Urothelium cell line (cell line): ENCODE results near the gene STK32A.
A peak's percentile ranks its signal among the peaks of the same experiment; 100 is the strongest.

Experiments
- DNase-seq: peaks from one replicate; pipeline ENCODE4 v3.0.0; 2011; ENCODE audit warnings: low spot score, mixed read lengths
- FAIRE-seq: peaks from 2 replicates; lab custom pipeline; 2011; peaks lifted over from hg19 to GRCh38; lab: Jason Lieb, UNC

The STK32A gene

GRCh38 chr5:147248561-147248960 is 13.7 kb downstream of the STK32A start:
- DNase-seq (no peak), FAIRE-seq (no peak)

GRCh38 chr5:147259837-147260236 is 25.0 kb downstream of the STK32A start:
- FAIRE-seq, result no peak
- no peak for DNase-seq

DNA sequence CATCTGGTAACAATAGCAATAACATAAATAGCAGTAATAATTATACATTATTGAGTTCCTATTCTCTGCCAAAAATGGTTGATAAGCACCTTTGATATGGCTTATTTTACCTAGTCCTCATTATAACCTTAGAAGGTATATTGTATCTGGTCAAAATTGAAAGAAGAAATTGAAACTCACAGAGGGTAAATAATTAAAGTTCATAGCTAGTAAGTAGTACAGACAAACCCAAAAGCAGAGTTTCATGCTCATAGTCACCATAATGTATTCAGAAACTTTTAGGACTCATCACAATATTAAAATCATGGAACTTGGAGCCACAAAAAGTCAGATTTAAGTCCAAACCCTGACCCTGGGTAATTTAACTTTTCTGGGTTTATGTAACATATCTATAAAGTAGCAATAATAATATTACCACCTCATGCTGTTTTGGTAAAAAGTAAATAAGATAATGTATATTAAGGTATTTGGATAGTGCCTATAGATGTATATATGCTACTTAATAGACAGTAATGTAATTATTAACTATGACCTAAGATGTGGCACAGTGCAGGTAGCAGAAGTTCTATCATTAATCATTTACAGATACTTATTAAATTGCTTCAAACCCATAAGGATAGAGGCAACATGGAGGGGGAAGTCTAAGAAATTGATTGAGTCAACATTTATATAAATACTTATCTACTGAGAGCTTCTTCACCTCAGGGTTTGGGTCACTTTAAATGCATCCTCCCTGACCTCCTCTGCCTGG is 32.4 kb downstream of the STK32A start:
- DNase-seq (no peak), FAIRE-seq (no peak)

DNA sequence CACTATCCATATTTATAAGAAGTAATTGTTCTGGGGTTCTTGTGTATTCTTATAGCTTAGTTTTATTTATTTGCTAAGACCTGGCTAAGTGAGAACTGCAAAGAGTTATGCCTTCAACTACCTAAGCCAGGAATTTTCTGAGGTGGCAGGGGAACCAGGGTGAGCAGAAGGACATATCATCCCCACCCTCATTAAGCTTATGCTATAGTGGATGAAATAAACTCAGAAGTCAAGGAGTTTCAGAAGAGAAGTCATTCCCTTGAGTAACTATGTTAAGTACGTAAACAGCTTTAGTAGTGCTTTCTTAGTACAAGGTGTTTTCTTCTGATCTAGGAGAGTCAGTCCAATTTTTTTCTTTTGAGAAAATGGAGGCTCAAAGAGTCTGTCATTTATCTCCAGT is 41.7 kb downstream of the STK32A start:
- FAIRE-seq, result no peak
- no peak for DNase-seq

GRCh38 chr5:147286296-147286695 is 51.5 kb downstream of the STK32A start:
- FAIRE-seq, result no peak

GRCh38 chr5:147287110-147287509 is 52.3 kb downstream of the STK32A start:
- FAIRE-seq, result no peak
- DNase-seq, result no peak

More at GRCh38 chr5:147286296-147286695, 51.5 kb downstream of the STK32A start:
- no peak for DNase-seq

GRCh38 chr5:147290261-147290660 is 55.4 kb downstream of the STK32A start:
- DNase-seq, result no peak
- FAIRE-seq, result no peak

GRCh38 chr5:147303251-147303650 is 68.4 kb downstream of the STK32A start:
- DNase-seq (no peak), FAIRE-seq (no peak)

DNA sequence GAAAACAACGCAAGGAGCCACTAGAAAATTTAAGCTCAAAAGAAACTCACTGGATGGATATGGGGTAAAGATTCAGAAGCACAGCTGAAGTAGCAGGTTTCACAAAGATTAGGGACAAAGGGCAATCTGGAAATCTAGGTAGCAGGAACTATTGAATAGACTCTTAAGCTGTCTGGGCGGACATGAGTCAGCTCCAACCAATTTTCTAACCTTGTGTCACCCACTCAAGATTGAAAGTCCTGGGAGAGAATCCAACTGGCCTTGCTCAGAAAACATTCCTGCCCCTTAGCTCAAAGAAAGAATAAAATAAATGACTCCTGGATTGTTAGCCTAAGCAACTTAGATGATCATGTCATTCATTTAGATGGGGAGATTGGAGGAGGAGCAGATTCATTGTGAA is 69.2 kb downstream of the STK32A start:
- FAIRE-seq, result no peak
- DNase-seq, result peak; percentile 41

DNA sequence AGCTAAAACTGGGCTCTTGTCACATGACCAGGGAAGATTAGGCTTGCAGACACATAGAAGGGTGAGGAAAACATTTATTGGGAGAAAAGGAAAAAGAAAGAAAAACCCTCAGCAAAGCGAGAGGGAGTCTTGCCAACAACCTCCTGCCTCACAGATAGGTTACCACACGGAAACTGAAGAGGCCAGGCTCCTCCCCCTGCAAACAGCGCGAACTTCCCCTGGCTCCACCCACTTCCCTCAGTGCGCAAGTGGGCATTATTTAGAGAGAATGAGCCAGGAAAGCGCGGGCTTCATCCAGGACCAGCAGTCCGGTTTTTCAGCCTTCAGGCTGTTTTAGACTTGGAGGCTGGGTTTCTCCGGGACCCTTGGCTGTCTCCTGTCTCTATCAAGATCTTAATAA is 70.3 kb downstream of the STK32A start:
- DNase-seq, result no peak
- no peak for FAIRE-seq

GRCh38 chr5:147306351-147306750 is 71.5 kb downstream of the STK32A start:
- no peak for FAIRE-seq
- no peak for DNase-seq

DNA sequence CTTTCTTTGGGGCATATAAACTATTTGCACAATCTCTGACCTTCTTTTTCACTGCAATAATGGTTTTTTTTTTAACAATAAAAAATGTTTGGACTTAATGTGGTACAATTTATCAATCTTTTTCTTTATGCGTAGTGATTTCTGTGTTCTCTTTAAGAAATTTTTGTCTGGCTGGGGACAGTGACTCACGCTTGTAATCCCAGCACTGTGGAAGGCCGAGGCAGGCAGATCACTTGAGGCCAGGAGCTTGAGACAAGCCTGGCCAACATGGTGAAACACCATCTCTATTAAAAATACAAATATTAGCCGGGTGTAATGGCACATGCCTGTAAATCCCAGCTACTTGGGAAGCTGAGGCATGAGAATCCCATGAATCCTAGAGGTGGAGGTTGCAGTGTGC is 72.3 kb downstream of the STK32A start:
- FAIRE-seq (no peak), DNase-seq (no peak)

DNA sequence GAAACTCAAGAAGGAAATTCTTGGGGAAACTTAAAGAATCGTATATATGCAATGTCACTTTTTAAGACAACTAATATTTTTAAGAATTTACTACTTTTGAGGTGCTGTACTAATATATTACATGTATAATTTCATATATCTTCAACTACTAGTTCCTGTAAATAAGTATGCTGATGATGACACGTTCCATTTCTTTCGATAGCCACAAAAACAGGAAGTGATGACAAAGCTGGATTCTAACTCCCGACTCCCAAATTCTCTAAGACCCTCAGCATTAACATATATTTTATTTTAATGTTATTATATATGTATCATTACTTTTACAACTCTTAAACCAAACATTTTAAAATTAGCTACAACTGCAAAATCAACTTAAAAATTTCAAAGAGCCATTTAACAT is 74.8 kb downstream of the STK32A start:
- DNase-seq, result no peak
- no peak for FAIRE-seq

DNA sequence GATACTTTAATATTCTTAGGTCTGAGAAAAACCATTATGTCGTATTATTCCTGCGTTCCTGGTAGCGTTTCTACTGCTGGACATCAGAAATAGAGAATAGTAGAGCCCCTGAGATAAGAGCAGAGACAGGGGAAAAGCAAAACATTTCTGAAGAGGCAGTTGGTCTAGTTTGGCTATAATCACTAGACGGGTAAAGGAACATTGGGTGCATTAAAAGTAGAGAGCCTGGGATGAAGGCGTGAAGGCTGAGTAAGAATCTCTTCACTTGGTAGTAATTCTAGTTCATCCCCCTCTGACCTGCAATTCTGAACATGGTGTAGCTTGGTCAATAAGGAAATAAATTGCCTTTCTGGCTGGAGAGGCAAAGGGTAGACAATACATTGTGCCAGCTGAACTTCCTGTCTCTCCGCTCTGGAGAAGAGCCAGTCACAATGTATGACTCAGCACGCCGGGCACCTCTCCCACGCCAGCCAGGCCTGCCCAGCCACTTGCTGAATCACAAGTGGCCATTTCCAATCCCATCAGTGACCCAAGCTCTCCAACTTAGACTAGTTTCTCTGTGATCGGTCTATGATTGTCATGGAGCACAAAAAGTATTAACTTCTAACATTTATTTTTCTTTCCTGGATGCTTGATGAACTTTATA is 75.4 kb downstream of the STK32A start:
- peak; percentile 83 for DNase-seq
- FAIRE-seq, result no peak

- FAIRE-seq, result no peak
- DNase-seq, result no peak
Observed at GRCh38 chr5:147317978-147318684, 83.3 kb downstream of the STK32A start.

DNA sequence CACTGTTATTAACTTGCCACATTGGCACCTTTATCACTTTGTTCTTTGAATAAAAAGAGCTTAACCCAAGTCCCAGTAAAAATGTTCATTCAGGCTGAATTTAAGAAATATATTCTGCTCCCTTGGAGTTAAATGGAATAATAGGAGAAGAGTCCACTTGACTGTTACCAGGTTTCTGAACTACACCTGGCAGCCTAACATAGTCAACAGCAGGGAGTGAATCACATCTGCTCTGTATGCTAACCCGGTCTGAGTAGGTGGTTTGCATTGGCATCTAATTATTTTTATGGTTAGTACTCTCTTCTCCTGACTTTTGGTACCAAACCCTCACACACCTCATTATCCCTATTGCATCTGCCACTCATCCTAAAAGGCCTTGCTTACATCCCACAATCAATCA is 86.7 kb downstream of the STK32A start:
- no peak for FAIRE-seq

GRCh38 chr5:147327421-147327820 is 92.6 kb downstream of the STK32A start:
- DNase-seq, result no peak
- FAIRE-seq, result no peak

More for the DNA sequence above, 86.7 kb downstream of the STK32A start:
- DNase-seq, result no peak

- no peak for FAIRE-seq
- no peak for DNase-seq
Observed at GRCh38 chr5:147327905-147328304, 93.1 kb downstream of the STK32A start.

DNA sequence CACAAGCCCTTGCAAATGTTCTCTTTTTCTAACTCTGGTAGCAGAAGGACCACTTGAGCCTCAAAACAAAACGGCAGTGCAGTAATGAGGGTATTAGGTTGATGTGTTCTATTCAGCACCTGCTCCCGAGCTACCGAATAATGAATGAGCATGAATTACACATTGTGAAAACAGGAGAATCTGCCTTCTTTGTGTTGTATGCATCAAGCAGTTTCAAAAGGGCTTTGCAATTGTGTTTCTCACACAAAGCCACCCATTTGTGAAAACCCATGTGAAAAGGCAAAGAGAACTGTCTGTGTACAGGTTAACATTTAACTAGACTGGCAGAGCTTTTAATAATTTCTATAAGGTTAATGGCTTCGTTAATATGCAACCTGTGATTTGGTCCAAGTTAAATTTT is 97.8 kb downstream of the STK32A start:
- no peak for DNase-seq
- no peak for FAIRE-seq

DNA sequence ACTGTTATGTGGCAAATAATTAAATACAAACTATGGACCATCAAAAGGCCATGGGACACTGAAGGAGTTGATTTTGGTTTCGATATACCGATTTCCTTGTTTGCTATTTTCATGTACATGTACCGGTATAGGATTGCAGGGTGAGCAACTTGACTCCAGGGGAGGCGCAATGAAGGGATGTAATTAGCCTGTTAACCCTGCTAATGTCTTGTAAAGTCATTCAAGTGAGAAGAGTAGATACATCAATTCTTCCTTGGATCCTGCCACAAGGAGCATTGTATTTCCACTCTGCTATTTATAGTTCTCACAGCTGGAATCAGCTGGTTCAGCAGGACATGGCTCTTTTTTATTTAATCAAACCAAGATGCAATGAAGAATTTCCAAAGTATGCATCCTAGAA is 102.0 kb downstream of the STK32A start:
- FAIRE-seq (no peak), DNase-seq (no peak)

DNA sequence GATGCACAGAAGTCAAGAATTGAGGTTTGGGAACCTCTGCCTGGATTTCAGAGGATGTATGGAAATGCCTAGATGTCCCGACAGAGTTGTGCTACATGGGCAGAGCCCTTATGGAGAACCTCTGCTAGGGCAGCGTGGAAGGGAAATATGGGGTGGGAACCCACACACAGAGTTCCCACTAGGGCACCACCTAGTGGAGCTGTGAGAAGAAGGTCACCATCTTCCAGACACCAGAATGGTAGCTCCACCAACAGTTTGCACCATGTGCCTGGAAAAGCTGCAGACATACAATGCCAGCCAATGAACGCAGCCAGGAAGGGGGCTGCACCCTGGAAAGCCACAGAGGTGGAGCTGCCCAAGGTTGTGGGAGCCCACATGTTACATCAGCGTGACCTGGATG is 104.5 kb downstream of the STK32A start:
- FAIRE-seq (no peak), DNase-seq (no peak)

- FAIRE-seq (no peak), DNase-seq (no peak)
Observed at GRCh38 chr5:147340941-147341340, 106.1 kb downstream of the STK32A start.
